GM21717 (cell line): Measurements from ENCODE around the gene STXBP1.
A peak's percentile ranks its signal among the peaks of the same experiment; 100 is the strongest.

Experiments
- ATAC-seq: cut with Tn5 transposase; IDR thresholded peaks from one replicate; pipeline ENCODE4 v1.9.1; 2021; ENCODE audit warnings: mild to moderate bottlenecking, moderate library complexity; ENCODE audit not compliant: unreplicated experiment

The STXBP1 gene

GRCh38 chr9:127611899-127612790 is at the start of gene STXBP1:
TSS of gene STXBP1 (plus strand) at chr9:127612277. CDS start at chr9:127612404, 127 bp downstream.
- ATAC-seq, result peak; percentile 83

DNA sequence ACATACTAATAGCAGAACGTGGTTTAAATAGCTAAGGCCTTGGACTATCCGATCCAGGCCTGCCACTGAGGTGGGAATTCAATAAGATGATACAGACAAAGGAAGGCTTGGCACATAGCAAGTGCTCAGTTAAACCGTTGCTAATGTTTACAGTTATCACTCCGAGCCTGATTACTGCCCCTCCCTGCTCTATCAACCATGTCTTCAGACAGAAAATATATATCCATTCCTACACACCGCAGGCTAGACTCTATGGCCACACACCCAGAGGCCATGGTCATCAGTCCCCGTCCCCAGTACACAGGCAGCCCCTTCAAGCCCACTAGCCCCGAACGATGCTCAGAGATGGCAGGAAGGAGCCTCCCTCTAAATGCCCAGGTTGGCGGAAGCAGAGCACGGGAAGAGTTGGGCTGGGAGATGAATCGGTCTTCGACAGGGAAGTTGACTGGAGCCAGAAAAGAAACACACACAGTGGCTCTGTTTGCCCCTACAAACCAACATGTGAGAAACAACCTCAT is 49.7 kb upstream of the STXBP1 start:
- ATAC-seq, result no peak

- ATAC-seq, result no peak
Measured at GRCh38 chr9:127562841-127563401, 49.2 kb upstream of the STXBP1 start.

GRCh38 chr9:127563579-127563978 is 48.5 kb upstream of the STXBP1 start:
- no peak for ATAC-seq

- ATAC-seq, result no peak
Measured at GRCh38 chr9:127565231-127565630, 46.8 kb upstream of the STXBP1 start.

DNA sequence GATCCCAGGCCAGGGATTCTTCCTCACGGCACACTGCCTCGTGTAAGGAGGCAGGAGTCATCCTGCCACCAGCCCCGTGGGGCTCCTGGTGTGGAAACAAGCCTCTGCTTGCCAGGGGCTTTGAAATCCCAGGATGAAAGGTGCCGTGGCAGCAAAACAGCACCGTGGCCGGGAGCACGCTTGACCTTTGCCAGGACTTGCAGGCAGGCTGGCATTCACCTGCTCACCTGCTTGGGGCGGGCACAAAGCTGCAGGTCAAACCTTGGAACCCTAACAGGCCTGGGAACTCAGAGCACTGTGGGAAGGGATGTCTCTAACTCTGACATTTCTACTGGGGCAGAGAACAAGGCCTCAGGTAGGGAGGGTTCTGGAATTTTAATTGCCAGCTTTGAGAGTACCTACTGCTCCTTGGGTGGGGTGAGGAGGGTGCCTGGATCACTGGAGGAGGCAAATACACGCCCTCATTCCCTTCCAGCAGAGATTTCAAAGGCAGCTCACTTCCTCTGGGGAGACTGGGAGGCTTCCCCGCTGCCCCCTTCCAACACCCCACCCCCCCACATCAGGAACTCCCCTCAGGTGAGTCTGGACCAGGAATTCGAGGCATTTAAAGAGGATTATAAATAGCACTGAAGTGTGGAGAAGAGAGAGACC is 45.6 kb upstream of the STXBP1 start:
- ATAC-seq, result no peak

DNA sequence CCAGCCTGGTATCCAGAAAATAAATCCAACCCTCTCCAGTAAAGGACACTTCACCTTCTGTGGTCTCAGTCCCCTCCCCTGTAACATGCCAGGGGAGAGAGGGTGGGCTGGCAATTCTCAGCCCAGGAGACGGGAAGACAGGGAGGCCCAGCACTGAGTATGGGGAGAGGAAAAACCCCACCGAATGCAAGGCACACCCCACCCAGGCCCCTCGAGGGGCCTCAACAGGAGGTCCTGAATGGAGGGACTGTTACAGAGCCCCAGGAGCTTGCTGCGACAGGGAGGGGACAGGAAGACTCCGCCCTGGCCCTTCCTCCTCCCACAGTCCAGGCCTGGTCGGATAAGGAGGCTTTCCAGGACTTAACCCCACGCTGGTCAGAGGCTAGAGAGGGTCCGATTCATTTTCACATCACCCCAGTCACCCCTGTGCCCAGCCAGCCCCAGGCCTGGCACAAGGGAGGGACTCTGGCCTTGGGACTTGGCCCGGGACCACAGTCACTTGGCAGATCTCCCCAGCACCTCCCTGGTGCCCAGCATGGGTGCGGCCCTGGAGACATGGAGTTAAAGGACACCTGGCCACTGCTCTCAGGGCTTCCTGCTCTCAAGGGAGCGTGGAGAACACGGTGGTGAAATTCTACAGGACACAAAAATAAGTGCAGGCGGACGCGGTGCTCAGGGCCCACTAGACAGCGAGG is 44.9 kb upstream of the STXBP1 start:
- ATAC-seq, result no peak

GRCh38 chr9:127567730-127568617 is 44.1 kb upstream of the STXBP1 start:
- ATAC-seq, result no peak

DNA sequence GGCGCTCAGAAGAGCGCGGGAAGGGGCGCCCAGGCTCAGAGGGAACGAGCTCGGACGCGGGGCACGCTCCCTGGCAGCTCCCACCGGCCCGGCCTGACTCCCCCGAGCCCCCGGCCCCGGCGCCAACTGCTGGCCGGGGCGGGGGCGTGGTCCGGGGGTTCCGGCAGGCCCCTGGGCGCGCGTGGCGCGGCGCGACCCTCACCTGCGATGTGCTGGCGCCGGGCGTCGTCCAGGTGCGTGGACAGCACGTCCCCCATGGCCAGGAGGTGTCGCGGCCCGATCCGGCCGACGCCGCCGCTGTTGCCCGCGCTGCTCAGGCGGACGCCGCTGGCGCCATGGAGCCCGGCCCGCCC is 43.5 kb upstream of the STXBP1 start:
- no peak for ATAC-seq

DNA sequence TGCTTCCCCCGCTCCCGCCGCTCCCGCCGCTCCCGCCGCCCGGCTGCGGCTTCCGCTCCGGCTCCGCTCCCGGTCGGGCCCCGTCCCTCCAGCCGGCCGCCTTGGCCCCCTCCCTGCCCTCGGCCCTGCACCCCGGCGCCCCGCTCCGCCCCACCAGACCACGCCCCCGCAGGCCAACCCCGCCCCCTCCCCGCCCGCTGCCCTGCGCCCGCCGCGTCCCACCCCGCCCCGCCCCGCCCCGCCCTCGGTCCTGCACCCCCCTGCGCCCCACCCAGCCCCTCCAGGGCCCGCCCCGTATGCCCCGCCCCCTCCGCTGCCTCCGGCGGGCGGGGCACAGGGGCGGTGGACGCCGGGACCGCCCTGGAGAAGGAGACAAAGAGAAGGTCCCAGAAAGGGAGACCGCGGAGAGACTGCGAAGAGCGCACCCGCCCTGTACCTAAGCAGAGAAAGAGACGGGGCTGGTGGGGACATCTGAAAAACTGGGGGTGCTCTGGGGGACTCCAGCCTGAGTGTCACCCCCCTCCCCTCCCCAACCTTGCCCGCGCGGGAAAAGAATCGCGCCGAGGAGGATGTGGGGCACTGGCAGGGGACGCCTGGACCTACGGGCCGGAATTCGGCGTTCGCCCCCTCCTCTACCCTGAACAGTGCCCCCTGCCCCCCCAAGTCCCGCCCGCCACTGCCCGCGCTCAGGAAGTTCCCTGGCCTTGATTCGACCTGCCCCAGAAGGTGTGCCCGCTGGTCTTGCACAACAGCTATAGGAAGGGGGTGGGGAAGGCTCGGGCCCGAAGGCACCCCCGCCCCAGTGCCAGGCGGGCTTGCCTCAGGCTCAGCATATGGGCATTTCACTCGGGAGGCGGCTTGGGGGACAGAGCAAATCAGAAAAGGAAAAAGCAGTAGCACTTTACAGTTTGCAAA is 42.8 kb upstream of the STXBP1 start:
- no peak for ATAC-seq

GRCh38 chr9:127569886-127570401 is 42.1 kb upstream of the STXBP1 start:
- no peak for ATAC-seq

GRCh38 chr9:127570533-127571111 is 41.5 kb upstream of the STXBP1 start:
- ATAC-seq, result no peak

GRCh38 chr9:127571971-127572370 is 40.1 kb upstream of the STXBP1 start:
- no peak for ATAC-seq

DNA sequence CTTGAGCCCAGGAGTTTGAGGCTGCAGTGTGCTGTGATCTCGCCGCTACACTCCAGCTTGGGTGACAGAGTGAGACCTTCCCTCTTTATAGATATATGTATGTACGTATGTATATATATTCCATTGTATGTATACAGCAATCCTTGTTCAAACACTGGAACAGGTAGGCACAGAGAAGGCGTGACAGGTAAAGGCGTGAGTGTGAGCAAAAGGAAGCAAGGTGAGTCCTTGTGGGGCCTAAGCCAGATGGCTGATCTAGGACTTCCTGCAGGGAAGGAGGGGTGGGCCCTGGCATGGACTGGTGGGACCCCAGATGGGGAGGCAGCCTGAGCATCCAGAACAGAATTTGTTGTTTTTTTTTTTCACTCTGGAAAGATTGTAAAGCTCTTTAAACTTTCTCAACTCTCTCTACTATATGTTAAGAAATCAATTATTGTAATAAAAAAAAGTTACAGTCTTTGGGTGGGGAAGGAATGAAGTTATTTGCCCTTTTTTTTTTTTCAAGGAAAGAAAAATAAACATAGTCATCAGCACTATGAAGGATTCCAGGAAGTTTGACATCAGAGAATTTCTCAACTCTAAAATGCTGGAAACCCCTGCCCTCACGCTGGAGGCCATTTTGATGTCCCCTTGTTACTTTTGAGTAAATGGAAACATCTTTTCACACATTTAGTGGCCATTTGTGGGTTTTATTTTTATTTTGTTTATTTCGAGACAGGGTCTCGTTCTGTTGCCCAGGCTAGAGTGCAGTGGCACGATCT is 38.9 kb upstream of the STXBP1 start:
- no peak for ATAC-seq

DNA sequence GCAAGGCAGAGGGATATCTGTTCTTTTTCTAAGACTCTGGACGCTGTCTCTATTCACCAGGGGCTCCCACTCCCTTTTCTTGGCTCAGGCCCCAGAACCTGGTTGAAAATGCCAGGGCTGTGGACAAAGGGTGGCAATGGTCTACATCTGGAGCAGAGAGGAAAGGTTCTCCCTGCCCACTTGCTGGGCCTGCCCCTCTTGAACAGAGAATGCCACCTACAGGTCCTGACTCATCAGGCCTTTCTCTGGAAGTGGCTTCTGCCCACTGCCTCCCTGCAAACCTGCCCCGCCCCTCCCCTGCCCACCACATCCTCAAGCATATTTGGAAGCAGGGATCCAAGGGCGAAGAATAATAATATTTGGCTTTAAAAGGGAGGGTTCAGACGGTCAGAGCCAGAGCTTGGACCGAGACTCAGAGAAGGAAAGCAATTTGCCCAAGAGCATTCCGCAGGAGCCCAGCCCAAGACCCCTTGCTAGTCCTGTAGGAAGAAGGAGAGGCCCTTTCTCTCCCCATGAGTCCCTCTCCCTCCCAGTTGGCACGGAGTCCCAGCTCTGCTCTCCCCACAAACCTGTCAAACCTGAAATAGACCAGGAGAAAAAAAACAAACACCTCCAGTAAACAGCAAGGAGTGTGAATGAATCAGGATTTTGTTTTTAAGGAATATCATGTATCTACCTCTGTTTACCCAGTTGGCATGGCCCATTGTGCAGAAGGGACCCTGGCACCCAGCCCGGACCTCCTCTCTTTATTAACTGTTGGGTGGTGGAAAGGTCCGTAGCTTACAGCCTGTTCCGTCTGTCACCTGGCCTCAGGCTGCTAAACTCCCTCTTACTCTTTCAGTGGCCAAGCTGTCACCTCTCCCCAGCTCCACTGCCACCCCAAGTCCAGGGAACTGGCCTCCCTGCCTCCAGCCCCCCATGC is 37.7 kb upstream of the STXBP1 start:
- no peak for ATAC-seq

DNA sequence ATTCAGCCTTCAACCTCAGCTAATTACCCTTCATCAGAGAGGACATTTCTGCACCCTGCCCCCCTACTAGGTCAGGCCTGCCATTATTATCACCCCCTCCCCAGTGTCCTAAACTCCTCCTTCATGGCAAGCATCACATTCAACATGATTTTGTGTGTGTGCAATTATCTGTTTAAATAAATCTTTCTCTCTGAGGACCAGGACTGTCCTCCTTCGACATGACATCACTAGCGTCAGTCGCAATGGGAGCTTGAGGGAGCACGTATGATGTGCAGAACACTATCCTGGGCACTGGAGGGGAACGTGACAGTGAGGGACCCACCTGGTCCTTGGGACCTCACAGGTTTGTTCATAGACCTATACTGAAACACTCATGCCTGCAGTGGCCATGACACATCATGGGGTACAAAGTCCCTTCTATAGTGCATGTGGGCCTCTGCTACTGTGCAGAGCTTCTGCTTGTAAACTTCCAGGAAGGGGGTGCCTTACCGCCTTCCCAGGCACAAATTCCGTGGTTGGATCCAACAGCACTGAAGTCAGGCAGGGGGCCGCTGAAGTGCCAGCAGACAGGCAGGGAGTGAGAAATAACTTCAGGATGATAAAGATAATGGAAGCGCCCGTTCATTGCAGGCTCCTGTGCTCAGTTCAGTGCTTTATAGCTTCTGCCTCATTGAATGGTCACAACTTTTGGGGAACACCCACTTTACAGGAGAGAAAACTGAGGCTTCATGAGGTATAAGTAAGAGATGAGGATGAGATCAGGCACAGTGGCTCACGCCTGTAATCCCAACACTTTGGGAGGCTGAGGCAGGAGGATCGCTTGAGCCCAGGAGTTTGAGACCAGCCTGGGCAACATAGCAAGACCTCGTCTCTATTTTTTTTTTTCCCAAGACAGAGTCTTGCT is 36.0 kb upstream of the STXBP1 start:
- no peak for ATAC-seq
